Measurements from ENCODE around the gene TMEM88.

The TMEM88 gene

GRCh38 chr17:7851438-7852261 is 3.2 kb upstream of the TMEM88 start:
- ATAC-seq: peak; percentile 84
- TF ChIP-seq, protein P1, sequence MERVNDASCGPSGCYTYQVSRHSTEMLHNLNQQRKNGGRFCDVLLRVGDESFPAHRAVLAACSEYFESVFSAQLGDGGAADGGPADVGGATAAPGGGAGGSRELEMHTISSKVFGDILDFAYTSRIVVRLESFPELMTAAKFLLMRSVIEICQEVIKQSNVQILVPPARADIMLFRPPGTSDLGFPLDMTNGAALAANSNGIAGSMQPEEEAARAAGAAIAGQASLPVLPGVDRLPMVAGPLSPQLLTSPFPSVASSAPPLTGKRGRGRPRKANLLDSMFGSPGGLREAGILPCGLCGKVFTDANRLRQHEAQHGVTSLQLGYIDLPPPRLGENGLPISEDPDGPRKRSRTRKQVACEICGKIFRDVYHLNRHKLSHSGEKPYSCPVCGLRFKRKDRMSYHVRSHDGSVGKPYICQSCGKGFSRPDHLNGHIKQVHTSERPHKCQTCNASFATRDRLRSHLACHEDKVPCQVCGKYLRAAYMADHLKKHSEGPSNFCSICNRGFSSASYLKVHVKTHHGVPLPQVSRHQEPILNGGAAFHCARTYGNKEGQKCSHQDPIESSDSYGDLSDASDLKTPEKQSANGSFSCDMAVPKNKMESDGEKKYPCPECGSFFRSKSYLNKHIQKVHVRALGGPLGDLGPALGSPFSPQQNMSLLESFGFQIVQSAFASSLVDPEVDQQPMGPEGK (CRISPR knock-in tag; IDR thresholded peaks at IDR 0.05; ENCODE audit: borderline replicate concordance): no peak
- TF ChIP-seq OSR1 (CRISPR knock-in tag; IDR thresholded peaks at IDR 0.05): no peak
- TF ChIP-seq SNAI2 (CRISPR knock-in tag; IDR thresholded peaks at IDR 0.05): no peak
- TF ChIP-seq, protein P2, sequence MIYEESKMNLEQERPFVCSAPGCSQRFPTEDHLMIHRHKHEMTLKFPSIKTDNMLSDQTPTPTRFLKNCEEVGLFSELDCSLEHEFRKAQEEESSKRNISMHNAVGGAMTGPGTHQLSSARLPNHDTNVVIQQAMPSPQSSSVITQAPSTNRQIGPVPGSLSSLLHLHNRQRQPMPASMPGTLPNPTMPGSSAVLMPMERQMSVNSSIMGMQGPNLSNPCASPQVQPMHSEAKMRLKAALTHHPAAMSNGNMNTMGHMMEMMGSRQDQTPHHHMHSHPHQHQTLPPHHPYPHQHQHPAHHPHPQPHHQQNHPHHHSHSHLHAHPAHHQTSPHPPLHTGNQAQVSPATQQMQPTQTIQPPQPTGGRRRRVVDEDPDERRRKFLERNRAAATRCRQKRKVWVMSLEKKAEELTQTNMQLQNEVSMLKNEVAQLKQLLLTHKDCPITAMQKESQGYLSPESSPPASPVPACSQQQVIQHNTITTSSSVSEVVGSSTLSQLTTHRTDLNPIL (CRISPR knock-in tag; IDR thresholded peaks at IDR 0.05; ENCODE audit: low read depth): no peak
- no peak for TF ChIP-seq ZNF8 (CRISPR knock-in tag; IDR thresholded peaks at IDR 0.05)
- no peak for TF ChIP-seq ZNF70 (CRISPR knock-in tag; IDR thresholded peaks at IDR 0.05)
- TF ChIP-seq ISL1 (CRISPR knock-in tag; IDR thresholded peaks at IDR 0.05): no peak
- TF ChIP-seq ZNF565 (CRISPR knock-in tag; conservative IDR thresholded peaks at IDR 0.05; ENCODE audit: low read depth): no peak
- TF ChIP-seq ZC3H10 (CRISPR knock-in tag; IDR thresholded peaks at IDR 0.05): no peak
- TF ChIP-seq ARNTL (CRISPR knock-in tag; IDR thresholded peaks at IDR 0.05; ENCODE audit: borderline replicate concordance, low read depth): no peak
- no peak for TF ChIP-seq ZFP3 (CRISPR knock-in tag; IDR thresholded peaks at IDR 0.05)
- no peak for TF ChIP-seq TCF4 (CRISPR knock-in tag; IDR thresholded peaks at IDR 0.05; ENCODE audit: borderline replicate concordance)
- no peak for TF ChIP-seq TSHZ2 (CRISPR knock-in tag; IDR thresholded peaks at IDR 0.05)

GRCh38 chr17:7852262-7852670 is 2.6 kb upstream of the TMEM88 start:
- no peak for ATAC-seq
- no peak for TF ChIP-seq TCF4 (CRISPR knock-in tag; IDR thresholded peaks at IDR 0.05; ENCODE audit: borderline replicate concordance)
- no peak for TF ChIP-seq TSHZ2 (CRISPR knock-in tag; IDR thresholded peaks at IDR 0.05)
- TF ChIP-seq CSRNP3 (CRISPR knock-in tag; IDR thresholded peaks at IDR 0.05): no peak
- no peak for TF ChIP-seq ZNF565 (CRISPR knock-in tag; conservative IDR thresholded peaks at IDR 0.05; ENCODE audit: low read depth)
- no peak for TF ChIP-seq ESRRG (CRISPR knock-in tag; IDR thresholded peaks at IDR 0.05)
- no peak for TF ChIP-seq GLIS3 (CRISPR knock-in tag; IDR thresholded peaks at IDR 0.05)
- no peak for TF ChIP-seq TOX (CRISPR knock-in tag; IDR thresholded peaks at IDR 0.05; ENCODE audit: borderline replicate concordance)
- TF ChIP-seq ZFP30 (CRISPR knock-in tag; IDR thresholded peaks at IDR 0.05): no peak
- TF ChIP-seq BACH2 (CRISPR knock-in tag; IDR thresholded peaks at IDR 0.05; ENCODE audit: borderline replicate concordance): no peak
- TF ChIP-seq, protein P2 (CRISPR knock-in tag; IDR thresholded peaks at IDR 0.05; ENCODE audit: low read depth): no peak
- no peak for TF ChIP-seq CSDC2 (CRISPR knock-in tag; IDR thresholded peaks at IDR 0.05)
- TF ChIP-seq RARB (CRISPR knock-in tag; IDR thresholded peaks at IDR 0.05): no peak
- no peak for TF ChIP-seq SNAI2 (CRISPR knock-in tag; IDR thresholded peaks at IDR 0.05)
- TF ChIP-seq OSR1 (CRISPR knock-in tag; IDR thresholded peaks at IDR 0.05): no peak
- no peak for TF ChIP-seq ZNF8 (CRISPR knock-in tag; IDR thresholded peaks at IDR 0.05)
